SK-N-DZ (cell line): ENCODE data around the gene ARPC3. TPM values are rescaled to one million over a fixed set of nuclear protein-coding genes. Genes with fewer than 3 reads are reported as not detected.
"Not testable (repeated sequence)": the region's sequence is repeated elsewhere in the genome, so short reads cannot be mapped to it uniquely, and the experiment has no call there.

Experiments used
- DNase-seq: peaks from one replicate; pipeline ENCODE4 v3.0.0-alpha.2; 2015; ENCODE audit warnings: low spot score
- polyA plus RNA-seq, 2 experiments: library from polyadenylated mRNA; depleted of rRNA; stranded (reverse); fragments of >200 nt; gene quantifications; 2 replicates each; pipeline ENCODE4 v1.2.3, GENCODE V29; 2014

Gene ARPC3
- 401 and 432 TPM in 2 replicates for polyA plus RNA-seq (2014; cell fraction: cytosol; rRNA removed)
- polyA plus RNA-seq (2014; cell fraction: nucleus; rRNA removed), result 213 and 442 TPM in 2 replicates

GRCh38 chr12:110449799-110450497 lies at the start of gene ARPC3:
Gene ARPC3 (minus strand): TSS chr12:110450337. CDS start chr12:110450260, 77 bp downstream.
- DNase-seq, result peak; percentile 94

GRCh38 chr12:110498984-110499706 lies 49.0 kb upstream of the ARPC3 start:
- DNase-seq, result no peak

- no peak for DNase-seq
Observed at GRCh38 chr12:110475426-110475825, 25.3 kb upstream of the ARPC3 start.

- peak; percentile 99 for DNase-seq
Observed at GRCh38 chr12:110468214-110469048, 18.3 kb upstream of the ARPC3 start, which contains the start of the genes FAM216A and GPN3. Gene FAM216A (plus strand): TSS chr12:110468845. CDS start chr12:110468876, 31 bp downstream. Gene GPN3 (minus strand): TSS chr12:110468257. CDS start chr12:110468203, 54 bp downstream.

GRCh38 chr12:110467847-110468213 lies 17.7 kb upstream of the ARPC3 start:
- no peak for DNase-seq

GRCh38 chr12:110466791-110467190 lies 16.7 kb upstream of the ARPC3 start:
- no peak for DNase-seq

GRCh38 chr12:110465765-110466164 lies 15.6 kb upstream of the ARPC3 start:
- DNase-seq, result not testable (repeated sequence)

GRCh38 chr12:110465024-110465423 lies 14.9 kb upstream of the ARPC3 start:
- DNase-seq, result no peak

GRCh38 chr12:110461189-110461588 lies 11.1 kb upstream of the ARPC3 start:
- DNase-seq, result not testable (repeated sequence)

GRCh38 chr12:110458756-110459155 lies 8.6 kb upstream of the ARPC3 start:
- no peak for DNase-seq

GRCh38 chr12:110453569-110454296 lies 3.6 kb upstream of the ARPC3 start:
- no peak for DNase-seq

- no peak for DNase-seq
Observed at GRCh38 chr12:110451263-110451662, 1.1 kb upstream of the ARPC3 start.

GRCh38 chr12:110444455-110444854 lies 5.7 kb downstream of the ARPC3 start:
- DNase-seq, result no peak

- no peak for DNase-seq
Observed at GRCh38 chr12:110436231-110436630, 13.9 kb downstream of the ARPC3 start.

- DNase-seq, result no peak
Observed at GRCh38 chr12:110431957-110432587, 18.1 kb downstream of the ARPC3 start.

- DNase-seq, result not testable (repeated sequence)
Observed at GRCh38 chr12:110429676-110430075, 20.5 kb downstream of the ARPC3 start.

- DNase-seq, result peak; percentile 56
Observed at GRCh38 chr12:110426406-110426805, 23.7 kb downstream of the ARPC3 start.

- no peak for DNase-seq
Observed at GRCh38 chr12:110424237-110424636, 25.9 kb downstream of the ARPC3 start.

GRCh38 chr12:110421701-110422100 lies 28.4 kb downstream of the ARPC3 start:
- DNase-seq, result no peak

- DNase-seq, result no peak
Observed at GRCh38 chr12:110421159-110421661, 28.9 kb downstream of the ARPC3 start.
